ENCODE measurements around the gene GABRA1. TPM values are rescaled to one million over a fixed set of nuclear protein-coding genes. Genes with fewer than 3 reads are reported as not detected.

Gene GABRA1
- total and polyA plus RNA-seq, 4 donors = 5.5 to 25.3 (median 10.8) TPM

DNA sequence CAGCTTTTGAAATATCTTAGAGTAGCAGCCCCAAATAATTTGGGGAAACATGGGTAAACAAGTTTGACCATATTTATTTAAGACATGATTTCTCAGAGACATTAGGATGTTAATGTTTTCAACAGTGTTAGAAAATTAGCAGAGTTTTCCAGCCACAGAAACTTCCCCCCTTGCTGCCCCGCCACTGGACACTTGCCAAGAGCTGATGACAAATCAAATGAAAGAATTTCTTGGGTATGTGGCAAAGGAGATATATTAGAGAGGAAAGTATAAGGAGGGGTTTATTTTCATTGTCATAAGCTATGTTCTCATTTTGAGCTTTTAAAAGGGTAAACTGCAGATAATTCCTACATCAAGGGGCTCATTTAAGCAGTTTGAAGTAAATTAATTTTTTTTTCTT is 15.9 kb downstream of the GABRA1 start:
- no CpG with 5 or more reads among the region's 1 CpG for WGBS (ENCODE audit: insufficient coverage)
- Histone ChIP-seq H3K4me1 (ENCODE audit: control insufficient read depth, insufficient read depth, low read length) (no peaks in the 10 kb centered on the region), H3K4me3 (ENCODE audit: low read depth, low read length) (no peak overlapping the region), H3K36me3 (ENCODE audit: control insufficient read depth, insufficient read depth, low read length) (no peaks in the 10 kb centered on the region), H3K9me3 (ENCODE audit: control insufficient read depth, insufficient read depth, low read length) (no peaks in the 10 kb centered on the region), H3K27ac (ENCODE audit: low read depth, low read length) (no peak overlapping the region), H3K27me3 (ENCODE audit: control insufficient read depth, insufficient read depth, low read length) (no peaks in the 10 kb centered on the region)
- DNase-seq (ENCODE audit: low read depth in 4 of 6, low spot score in 6 of 6) = no peak

DNA sequence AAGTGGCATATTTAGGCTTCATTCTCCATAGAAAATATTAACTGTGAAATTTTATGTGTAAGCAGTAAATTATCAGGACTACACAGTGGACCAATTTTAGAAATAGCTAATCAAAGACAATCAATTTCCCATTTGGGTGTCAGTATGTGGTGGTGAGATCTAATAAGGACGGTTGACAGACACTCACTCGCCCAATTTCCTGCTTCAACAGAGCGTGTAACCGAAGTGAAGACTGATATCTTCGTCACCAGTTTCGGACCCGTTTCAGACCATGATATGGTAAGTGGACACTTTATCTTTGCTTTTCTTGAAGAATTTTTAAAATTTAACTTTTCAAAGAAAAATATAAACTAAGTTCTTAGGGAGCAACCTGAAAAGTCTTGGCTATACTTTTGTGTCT is 17.6 kb downstream of the GABRA1 start:
- H3K27me3 ChIP-seq (ENCODE audit: control insufficient read depth, insufficient read depth, low read length) = no peaks in the 10 kb centered on the region
- H3K36me3 ChIP-seq (ENCODE audit: control insufficient read depth, insufficient read depth, low read length) = no peaks in the 10 kb centered on the region
- H3K4me3 ChIP-seq (ENCODE audit: low read depth, low read length) = no peak overlapping the region
- H3K9me3 ChIP-seq (ENCODE audit: control insufficient read depth, insufficient read depth, low read length) = no peaks in the 10 kb centered on the region
- WGBS (ENCODE audit: insufficient coverage) = no CpG with 5 or more reads among the region's 7 CpGs
- H3K4me1 ChIP-seq (ENCODE audit: control insufficient read depth, insufficient read depth, low read length) = no peaks in the 10 kb centered on the region
- DNase-seq (ENCODE audit: low read depth in 4 of 6, low spot score in 6 of 6) = no peak
- H3K27ac ChIP-seq (ENCODE audit: low read depth, low read length) = no peak overlapping the region

DNA sequence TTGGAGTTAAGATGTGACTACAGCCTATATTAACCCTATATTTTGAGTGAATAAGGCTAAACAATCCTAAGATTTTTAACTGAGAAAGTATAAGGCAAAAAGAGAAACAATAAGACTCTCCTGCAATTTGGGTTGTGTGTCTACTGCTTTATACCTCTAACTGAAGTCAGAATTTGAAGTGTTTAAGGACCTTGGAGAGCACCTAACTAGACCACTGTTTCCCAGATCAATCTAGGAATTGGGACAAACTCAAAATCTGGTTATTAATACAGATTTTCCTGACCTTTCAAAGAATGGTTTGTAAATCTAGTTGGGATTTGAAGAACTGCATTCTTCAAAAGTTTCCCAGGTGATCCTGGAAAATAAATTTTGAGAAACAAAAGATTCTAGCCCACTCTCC is 42.1 kb downstream of the GABRA1 start:
- DNase-seq (ENCODE audit: low read depth in 4 of 6, low spot score in 6 of 6) = no peak
- no peaks in the 10 kb centered on the region for H3K9me3 ChIP-seq (ENCODE audit: control insufficient read depth, insufficient read depth, low read length)
- H3K36me3 ChIP-seq (ENCODE audit: control insufficient read depth, insufficient read depth, low read length) = no peaks in the 10 kb centered on the region
- no peaks in the 10 kb centered on the region for H3K4me1 ChIP-seq (ENCODE audit: control insufficient read depth, insufficient read depth, low read length)
- H3K4me3 ChIP-seq (ENCODE audit: low read depth, low read length) = no peak overlapping the region
- H3K27me3 ChIP-seq (ENCODE audit: control insufficient read depth, insufficient read depth, low read length) = no peaks in the 10 kb centered on the region
- H3K27ac ChIP-seq (ENCODE audit: low read depth, low read length) = no peak overlapping the region

DNA sequence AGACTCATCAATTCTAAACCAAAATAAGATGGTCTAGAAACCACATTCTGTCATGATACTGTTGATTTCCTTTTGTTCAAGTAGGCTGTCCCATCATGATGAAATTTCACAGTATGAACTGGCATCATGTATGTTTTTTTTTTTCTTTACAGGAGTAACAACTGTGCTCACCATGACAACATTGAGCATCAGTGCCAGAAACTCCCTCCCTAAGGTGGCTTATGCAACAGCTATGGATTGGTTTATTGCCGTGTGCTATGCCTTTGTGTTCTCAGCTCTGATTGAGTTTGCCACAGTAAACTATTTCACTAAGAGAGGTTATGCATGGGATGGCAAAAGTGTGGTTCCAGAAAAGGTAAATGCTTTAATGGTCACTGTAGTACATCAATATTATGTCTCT is 47.6 kb downstream of the GABRA1 start:
- Histone ChIP-seq H3K4me3 (ENCODE audit: low read depth, low read length) (no peak overlapping the region), H3K27ac (ENCODE audit: low read depth, low read length) (no peak overlapping the region), H3K27me3 (ENCODE audit: control insufficient read depth, insufficient read depth, low read length) (no peaks in the 10 kb centered on the region), H3K4me1 (ENCODE audit: control insufficient read depth, insufficient read depth, low read length) (no peaks in the 10 kb centered on the region), H3K36me3 (ENCODE audit: control insufficient read depth, insufficient read depth, low read length) (no peaks in the 10 kb centered on the region), H3K9me3 (ENCODE audit: control insufficient read depth, insufficient read depth, low read length) (no peaks in the 10 kb centered on the region)
- peak in 1 of 6 donors; percentile 50 for DNase-seq (ENCODE audit: low read depth in 4 of 6, low spot score in 6 of 6)
- 33% methylated on average over 1 of the region's 1 CpG for WGBS (ENCODE audit: insufficient coverage)

DNA sequence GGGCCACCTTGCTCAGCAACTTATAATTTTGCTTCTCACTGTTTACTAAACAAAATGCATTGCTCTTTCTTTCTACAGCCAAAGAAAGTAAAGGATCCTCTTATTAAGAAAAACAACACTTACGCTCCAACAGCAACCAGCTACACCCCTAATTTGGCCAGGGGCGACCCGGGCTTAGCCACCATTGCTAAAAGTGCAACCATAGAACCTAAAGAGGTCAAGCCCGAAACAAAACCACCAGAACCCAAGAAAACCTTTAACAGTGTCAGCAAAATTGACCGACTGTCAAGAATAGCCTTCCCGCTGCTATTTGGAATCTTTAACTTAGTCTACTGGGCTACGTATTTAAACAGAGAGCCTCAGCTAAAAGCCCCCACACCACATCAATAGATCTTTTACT is 49.1 kb downstream of the GABRA1 start:
- no peaks in the 10 kb centered on the region for H3K36me3 ChIP-seq (ENCODE audit: control insufficient read depth, insufficient read depth, low read length)
- no peak overlapping the region for H3K4me3 ChIP-seq (ENCODE audit: low read depth, low read length)
- 49% methylated on average over 7 of the region's 7 CpGs for WGBS (ENCODE audit: insufficient coverage)
- no peaks in the 10 kb centered on the region for H3K27me3 ChIP-seq (ENCODE audit: control insufficient read depth, insufficient read depth, low read length)
- H3K9me3 ChIP-seq (ENCODE audit: control insufficient read depth, insufficient read depth, low read length) = no peaks in the 10 kb centered on the region
- no peaks in the 10 kb centered on the region for H3K4me1 ChIP-seq (ENCODE audit: control insufficient read depth, insufficient read depth, low read length)
- DNase-seq (ENCODE audit: low read depth in 4 of 6, low spot score in 6 of 6) = no peak
- H3K27ac ChIP-seq (ENCODE audit: low read depth, low read length) = no peak overlapping the region

DNA sequence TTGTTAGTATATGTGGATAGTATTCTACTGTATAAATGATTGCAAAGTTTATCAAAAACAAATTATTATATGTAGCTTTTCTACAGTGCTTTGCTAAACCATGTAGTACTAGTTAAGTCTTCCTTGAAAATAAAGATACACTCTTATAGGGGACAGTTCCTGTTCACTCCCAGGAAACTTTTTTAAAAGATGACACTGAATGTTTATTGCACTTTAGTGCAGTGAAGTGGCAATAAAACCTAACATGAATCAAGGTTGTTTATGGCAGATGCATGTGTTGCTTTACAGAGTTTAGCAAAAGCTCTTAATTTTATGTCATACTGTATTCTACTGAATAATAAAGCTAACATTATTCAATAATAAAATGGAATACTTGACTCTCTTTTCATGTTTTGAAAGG is 51.7 kb downstream of the GABRA1 start:
- Histone ChIP-seq H3K4me1 (ENCODE audit: control insufficient read depth, insufficient read depth, low read length) (no peaks in the 10 kb centered on the region), H3K4me3 (ENCODE audit: low read depth, low read length) (no peak overlapping the region), H3K27ac (ENCODE audit: low read depth, low read length) (no peak overlapping the region), H3K9me3 (ENCODE audit: control insufficient read depth, insufficient read depth, low read length) (no peaks in the 10 kb centered on the region), H3K27me3 (ENCODE audit: control insufficient read depth, insufficient read depth, low read length) (no peaks in the 10 kb centered on the region), H3K36me3 (ENCODE audit: control insufficient read depth, insufficient read depth, low read length) (no peaks in the 10 kb centered on the region)
- DNase-seq (ENCODE audit: low read depth in 4 of 6, low spot score in 6 of 6) = no peak

DNA sequence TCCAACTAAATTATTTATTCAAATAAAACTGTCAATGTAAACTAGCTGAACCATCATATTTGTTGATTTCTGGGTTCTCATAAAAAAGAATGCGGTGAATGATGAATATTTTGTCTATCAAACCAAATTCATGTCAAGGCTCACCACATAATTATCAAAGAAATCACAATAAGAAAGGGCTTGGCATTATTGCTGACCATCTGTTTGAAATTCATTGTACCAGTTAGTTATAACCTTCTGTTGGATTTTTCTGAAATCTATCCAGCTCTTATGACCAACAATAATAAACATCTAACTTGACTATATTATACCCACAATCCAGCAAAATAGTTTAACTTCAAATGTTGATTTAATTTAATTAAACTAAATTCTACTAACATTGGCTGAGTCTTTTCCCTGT is 53.1 kb downstream of the GABRA1 start:
- H3K27me3 ChIP-seq (ENCODE audit: control insufficient read depth, insufficient read depth, low read length) = no peaks in the 10 kb centered on the region
- no CpG with 5 or more reads among the region's 1 CpG for WGBS (ENCODE audit: insufficient coverage)
- H3K9me3 ChIP-seq (ENCODE audit: control insufficient read depth, insufficient read depth, low read length) = no peaks in the 10 kb centered on the region
- no peaks in the 10 kb centered on the region for H3K4me1 ChIP-seq (ENCODE audit: control insufficient read depth, insufficient read depth, low read length)
- no peaks in the 10 kb centered on the region for H3K36me3 ChIP-seq (ENCODE audit: control insufficient read depth, insufficient read depth, low read length)
- no peak for DNase-seq (ENCODE audit: low read depth in 4 of 6, low spot score in 6 of 6)
- no peak overlapping the region for H3K27ac ChIP-seq (ENCODE audit: low read depth, low read length)
- H3K4me3 ChIP-seq (ENCODE audit: low read depth, low read length) = no peak overlapping the region

DNA sequence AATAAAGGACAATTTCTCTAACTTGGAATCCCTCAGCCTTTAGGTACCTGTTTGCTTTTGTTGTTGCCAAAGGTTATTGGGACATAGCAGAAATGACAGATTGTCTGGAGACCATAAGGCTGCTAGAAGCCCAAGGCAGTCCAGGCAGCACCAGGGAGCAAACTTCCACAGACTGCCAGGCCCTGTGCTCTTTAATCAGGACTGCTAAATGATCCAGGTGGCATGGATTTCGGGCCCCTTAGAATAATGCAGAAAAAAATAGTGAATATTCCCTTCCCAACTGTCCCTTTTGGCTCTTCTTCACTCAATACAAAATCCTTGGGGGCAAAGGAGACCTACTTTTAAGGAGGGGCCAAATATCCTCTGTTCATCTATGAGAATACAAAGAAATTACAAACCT is 73.9 kb downstream of the GABRA1 start:
- H3K36me3 ChIP-seq (ENCODE audit: control insufficient read depth, insufficient read depth, low read length) = no peaks in the 10 kb centered on the region
- H3K4me1 ChIP-seq (ENCODE audit: control insufficient read depth, insufficient read depth, low read length) = no peaks in the 10 kb centered on the region
- peaks cover 3% of the 10 kb centered on the region for H3K9me3 ChIP-seq (ENCODE audit: control insufficient read depth, insufficient read depth, low read length)
- no peaks in the 10 kb centered on the region for H3K27me3 ChIP-seq (ENCODE audit: control insufficient read depth, insufficient read depth, low read length)
- no CpG with 5 or more reads among the region's 1 CpG for WGBS (ENCODE audit: insufficient coverage)
- H3K4me3 ChIP-seq (ENCODE audit: low read depth, low read length) = no peak overlapping the region
- H3K27ac ChIP-seq (ENCODE audit: low read depth, low read length) = no peak overlapping the region
- DNase-seq (ENCODE audit: low read depth in 4 of 6, low spot score in 6 of 6) = no peak

DNA sequence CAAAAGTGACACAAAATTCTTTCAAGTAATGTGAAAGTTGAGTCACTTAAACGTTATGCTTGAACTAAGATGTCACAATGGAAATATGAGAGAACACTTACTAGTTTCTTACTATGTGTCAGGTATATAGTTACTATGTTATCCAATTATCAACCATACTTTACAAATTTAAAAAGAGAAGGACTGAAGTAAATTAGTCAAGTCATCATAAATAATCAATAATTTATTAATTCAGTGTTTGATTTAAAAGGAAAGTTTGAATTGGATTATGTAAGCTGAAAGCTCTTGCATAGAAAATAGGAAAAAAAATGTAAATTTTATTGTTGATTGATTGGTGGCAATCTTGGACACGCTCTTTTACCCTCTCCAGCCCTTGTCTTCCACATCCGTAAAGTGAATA is 76.3 kb downstream of the GABRA1 start:
- no peaks in the 10 kb centered on the region for H3K4me1 ChIP-seq (ENCODE audit: control insufficient read depth, insufficient read depth, low read length)
- H3K27ac ChIP-seq (ENCODE audit: low read depth, low read length) = no peak overlapping the region
- WGBS (ENCODE audit: insufficient coverage) = no CpG with 5 or more reads among the region's 3 CpGs
- H3K27me3 ChIP-seq (ENCODE audit: control insufficient read depth, insufficient read depth, low read length) = no peaks in the 10 kb centered on the region
- H3K36me3 ChIP-seq (ENCODE audit: control insufficient read depth, insufficient read depth, low read length) = no peaks in the 10 kb centered on the region
- H3K4me3 ChIP-seq (ENCODE audit: low read depth, low read length) = no peak overlapping the region
- H3K9me3 ChIP-seq (ENCODE audit: control insufficient read depth, insufficient read depth, low read length) = peaks cover 3% of the 10 kb centered on the region
- DNase-seq (ENCODE audit: low read depth in 4 of 6, low spot score in 6 of 6) = no peak

DNA sequence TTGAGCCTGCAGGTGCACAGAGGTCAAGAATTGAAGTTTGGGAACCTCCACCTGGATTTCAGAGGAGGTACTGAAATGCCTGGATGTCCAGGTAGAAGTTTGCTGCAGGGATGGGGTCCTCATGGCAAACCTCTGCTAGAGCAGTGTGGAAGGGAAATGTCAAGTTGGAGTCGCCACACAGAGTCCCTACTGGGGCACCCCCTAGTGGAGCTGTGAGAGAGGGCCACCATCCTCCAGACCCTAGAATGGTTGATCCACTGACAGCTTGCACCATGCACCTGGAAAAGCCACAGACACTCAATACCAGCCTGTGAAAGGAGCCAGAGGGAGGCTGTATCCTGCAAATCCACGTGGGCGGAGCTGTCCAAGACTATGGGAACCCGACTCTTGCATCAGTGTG is 78.0 kb downstream of the GABRA1 start:
- Histone ChIP-seq H3K36me3 (ENCODE audit: control insufficient read depth, insufficient read depth, low read length) (no peaks in the 10 kb centered on the region), H3K9me3 (ENCODE audit: control insufficient read depth, insufficient read depth, low read length) (peaks cover 3% of the 10 kb centered on the region)
- 87% methylated on average over 3 of the region's 4 CpGs for WGBS (ENCODE audit: insufficient coverage)

DNA sequence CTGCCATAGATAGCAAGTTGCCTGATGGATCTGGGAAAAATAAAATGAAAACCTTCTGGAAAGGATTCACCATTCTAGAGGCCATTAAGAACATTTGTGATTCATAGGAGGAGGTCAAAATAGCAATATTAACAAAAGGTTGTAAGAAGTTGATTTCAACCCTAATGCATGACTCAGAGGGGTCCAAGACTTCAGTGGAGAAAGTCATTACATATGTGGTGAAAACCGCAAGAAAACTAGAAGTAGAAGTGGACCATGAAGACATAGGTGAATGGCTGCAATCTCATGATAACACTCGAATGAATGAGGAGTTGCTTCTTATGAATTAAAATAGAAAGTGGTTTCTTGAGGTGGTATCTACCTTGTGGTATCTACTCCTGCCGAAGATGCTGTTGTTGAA is 86.6 kb downstream of the GABRA1 start:
- Histone ChIP-seq H3K4me1 (ENCODE audit: control insufficient read depth, insufficient read depth, low read length) (no peaks in the 10 kb centered on the region), H3K9me3 (ENCODE audit: control insufficient read depth, insufficient read depth, low read length) (no peaks in the 10 kb centered on the region), H3K27me3 (ENCODE audit: control insufficient read depth, insufficient read depth, low read length) (no peaks in the 10 kb centered on the region), H3K27ac (ENCODE audit: low read depth, low read length) (no peak overlapping the region), H3K4me3 (ENCODE audit: low read depth, low read length) (no peak overlapping the region), H3K36me3 (ENCODE audit: control insufficient read depth, insufficient read depth, low read length) (no peaks in the 10 kb centered on the region)
- no peak for DNase-seq (ENCODE audit: low read depth in 4 of 6, low spot score in 6 of 6)
- 92% methylated on average over 2 of the region's 3 CpGs for WGBS (ENCODE audit: insufficient coverage)

More for the DNA sequence above, 78.0 kb downstream of the GABRA1 start:
- DNase-seq (ENCODE audit: low read depth in 4 of 6, low spot score in 6 of 6) = no peak
- Histone ChIP-seq H3K4me1 (ENCODE audit: control insufficient read depth, insufficient read depth, low read length) (no peaks in the 10 kb centered on the region), H3K27ac (ENCODE audit: low read depth, low read length) (no peak overlapping the region), H3K4me3 (ENCODE audit: low read depth, low read length) (no peak overlapping the region), H3K27me3 (ENCODE audit: control insufficient read depth, insufficient read depth, low read length) (no peaks in the 10 kb centered on the region)

Data from spinal cord (tissue), 10 donors.